HUDEP-2 (cell line): ENCODE measurements around the gene P2RY6.

Source experiments
- DNase-seq, 76 experiments: peaks; one replicate each; lab custom pipeline; 2025; ENCODE audit not compliant: unreplicated experiment in 76 of 76; lab: John Stamatoyannopoulos, UW

The P2RY6 gene

DNA sequence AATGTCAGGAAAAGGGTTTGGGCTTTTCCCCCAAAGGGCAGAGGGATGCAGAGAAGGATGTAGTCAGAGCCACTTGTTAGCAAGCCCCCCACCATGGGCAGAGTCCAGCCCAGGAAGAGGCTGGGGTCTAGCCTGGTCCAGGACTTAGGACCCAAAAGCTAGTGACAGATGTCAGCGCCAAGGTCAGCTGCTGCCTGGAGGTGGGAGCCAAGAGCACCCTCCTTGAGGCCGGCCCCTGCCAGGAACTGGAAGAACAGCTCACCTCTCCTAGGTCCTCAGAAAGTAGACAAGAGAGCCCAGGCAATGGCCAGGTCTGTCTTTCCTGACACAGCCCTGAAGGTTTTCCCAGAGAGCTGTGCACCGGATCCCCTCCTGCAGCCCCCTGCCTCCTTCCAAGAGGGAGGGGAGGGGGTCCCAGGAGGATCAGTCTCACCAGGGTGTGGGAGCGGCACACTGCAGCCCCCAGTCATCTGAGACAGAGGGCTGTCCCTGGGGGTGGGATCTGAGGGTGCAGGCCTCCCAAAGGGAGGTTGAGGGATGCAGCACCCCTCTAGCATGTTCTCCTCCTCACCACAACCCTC, 21.3 kb downstream of the P2RY6 start:
- no peak for DNase-seq

DNA sequence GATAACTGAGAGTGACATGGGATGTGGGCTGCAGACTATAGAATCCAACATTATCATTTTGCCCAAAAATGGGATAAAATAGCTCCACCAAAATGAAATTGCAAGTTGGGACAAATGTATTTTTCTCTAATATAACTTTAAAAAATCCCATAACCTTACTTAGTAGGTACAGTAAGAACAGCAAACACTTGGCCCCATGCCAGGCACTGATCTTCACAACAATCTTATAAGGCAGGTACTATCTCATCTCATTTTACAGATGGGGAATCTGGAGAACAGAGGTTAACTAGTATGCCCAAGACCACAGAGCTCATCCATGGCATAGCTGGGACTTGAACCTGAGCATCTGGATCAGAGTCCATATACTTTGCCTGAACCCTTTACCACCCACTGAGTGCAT, 22.5 kb downstream of the P2RY6 start:
- DNase-seq, result no peak

DNA sequence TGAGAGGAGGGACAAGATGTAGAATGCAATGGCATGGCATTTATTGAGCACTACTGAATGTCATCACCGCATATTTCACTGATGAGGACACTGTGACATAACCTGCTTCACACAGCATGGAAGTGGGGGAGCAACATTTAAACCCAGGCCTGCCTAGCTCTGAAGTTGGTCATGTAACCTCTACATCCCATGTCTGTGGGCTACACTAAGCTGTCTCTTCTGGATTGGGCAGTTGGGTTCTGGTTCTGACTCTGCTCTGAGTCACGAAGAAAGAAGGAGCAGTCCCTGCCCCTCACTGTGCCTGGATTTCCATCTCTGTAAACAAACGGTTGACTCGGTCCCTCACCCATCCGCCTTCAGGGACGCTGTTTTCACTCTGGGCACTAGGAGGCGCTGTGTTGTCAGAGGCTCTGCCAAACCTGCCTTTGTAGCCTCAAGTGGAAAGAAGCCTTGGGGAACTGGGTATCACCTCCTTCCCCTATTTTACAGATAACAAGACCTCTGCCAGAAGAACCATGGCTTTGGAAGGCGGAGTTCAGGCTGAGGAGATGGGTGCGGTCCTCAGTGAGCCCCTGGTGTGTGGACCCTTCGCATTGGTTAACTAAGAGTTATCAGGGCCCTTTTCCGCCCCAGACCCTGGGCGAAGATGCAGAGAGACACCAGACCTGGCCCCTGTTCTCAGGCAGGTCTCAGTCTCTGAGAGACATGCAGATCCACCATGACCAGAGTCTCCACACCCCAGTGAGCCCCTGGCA, 23.3 kb downstream of the P2RY6 start:
- peak in 63 of 76 experiments; percentile 2 to 81 (median 43) for DNase-seq

DNA sequence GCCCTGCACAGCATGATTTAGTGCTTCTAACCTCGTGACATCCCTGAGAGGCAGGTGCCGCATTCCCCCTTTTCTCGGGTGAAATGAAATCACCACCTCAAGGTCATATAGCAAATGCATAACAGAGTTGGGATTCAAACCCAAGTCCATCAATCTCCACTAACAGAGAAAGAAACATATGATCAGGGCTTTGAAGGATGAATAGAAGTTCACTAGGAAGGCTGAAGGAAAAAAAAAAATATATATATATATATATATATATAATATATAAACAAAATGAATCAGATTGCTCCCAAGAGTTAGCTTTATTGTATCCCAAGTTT, 23.8 kb downstream of the P2RY6 start:
- no peak for DNase-seq

DNA sequence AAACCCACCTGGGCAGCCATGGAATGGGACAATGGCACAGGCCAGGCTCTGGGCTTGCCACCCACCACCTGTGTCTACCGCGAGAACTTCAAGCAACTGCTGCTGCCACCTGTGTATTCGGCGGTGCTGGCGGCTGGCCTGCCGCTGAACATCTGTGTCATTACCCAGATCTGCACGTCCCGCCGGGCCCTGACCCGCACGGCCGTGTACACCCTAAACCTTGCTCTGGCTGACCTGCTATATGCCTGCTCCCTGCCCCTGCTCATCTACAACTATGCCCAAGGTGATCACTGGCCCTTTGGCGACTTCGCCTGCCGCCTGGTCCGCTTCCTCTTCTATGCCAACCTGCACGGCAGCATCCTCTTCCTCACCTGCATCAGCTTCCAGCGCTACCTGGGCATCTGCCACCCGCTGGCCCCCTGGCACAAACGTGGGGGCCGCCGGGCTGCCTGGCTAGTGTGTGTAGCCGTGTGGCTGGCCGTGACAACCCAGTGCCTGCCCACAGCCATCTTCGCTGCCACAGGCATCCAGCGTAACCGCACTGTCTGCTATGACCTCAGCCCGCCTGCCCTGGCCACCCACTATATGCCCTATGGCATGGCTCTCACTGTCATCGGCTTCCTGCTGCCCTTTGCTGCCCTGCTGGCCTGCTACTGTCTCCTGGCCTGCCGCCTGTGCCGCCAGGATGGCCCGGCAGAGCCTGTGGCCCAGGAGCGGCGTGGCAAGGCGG, 24.5 kb downstream of the P2RY6 start:
- no peak for DNase-seq

DNA sequence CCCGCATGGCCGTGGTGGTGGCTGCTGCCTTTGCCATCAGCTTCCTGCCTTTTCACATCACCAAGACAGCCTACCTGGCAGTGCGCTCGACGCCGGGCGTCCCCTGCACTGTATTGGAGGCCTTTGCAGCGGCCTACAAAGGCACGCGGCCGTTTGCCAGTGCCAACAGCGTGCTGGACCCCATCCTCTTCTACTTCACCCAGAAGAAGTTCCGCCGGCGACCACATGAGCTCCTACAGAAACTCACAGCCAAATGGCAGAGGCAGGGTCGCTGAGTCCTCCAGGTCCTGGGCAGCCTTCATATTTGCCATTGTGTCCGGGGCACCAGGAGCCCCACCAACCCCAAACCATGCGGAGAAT, 25.1 kb downstream of the P2RY6 start:
- no peak for DNase-seq

DNA sequence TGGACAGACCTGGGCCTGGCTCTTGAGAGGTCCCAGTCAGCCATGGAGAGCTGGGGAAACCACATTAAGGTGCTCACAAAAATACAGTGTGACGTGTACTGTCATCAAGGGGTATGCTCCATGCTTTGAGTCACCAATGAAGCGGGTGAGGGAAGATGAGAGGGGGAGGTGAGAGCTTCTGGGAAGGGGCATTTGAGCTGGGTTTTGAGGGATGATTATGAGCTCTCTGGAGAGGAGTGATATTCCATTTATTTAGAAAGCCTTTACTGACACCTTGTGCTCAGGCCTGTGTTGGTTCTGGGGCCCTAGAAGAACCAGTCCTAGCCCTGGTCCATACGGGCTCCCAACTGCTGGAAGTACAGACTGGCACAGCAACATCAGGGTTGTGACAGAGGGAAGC, 25.6 kb downstream of the P2RY6 start:
- no peak for DNase-seq

DNA sequence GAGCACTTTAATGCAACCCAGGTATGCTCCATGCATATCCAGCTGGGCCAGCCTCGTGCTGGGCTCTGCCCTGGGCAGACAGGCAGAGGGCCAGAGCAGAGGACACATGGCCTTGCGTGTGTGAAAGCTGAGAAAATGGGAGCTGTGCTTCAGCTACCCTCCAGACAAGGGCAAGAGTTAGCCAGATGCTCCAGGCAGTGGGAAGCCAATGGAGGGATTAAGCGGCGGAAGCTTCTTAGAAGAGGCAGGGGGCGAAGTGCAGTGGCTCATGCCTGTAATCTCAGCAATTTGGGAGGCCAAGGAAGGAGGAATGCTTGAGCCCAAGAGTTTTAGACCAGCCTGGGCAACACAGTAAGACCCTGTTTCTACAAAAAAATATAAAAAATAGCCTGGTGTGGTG, 26.1 kb downstream of the P2RY6 start:
- DNase-seq, result no peak

DNA sequence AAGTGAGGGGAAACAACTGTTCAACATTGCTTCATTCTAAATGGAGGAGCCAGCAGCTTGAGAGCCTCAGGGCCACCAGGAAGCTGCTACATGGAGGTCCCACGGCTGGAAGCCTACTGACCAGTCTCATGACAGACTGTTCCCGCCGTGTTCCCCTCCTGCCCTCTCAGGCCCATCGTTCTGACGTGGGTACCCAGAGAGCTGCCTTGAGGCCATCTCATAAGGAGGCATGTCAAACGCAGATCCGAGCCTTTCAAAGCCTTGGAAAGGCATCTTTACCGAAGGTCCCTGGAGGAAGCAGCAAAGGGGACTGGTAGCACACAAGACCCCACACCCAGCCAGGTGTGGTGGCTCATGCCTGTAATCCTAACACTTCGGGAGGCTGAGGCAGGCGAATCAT, 27.6 kb downstream of the P2RY6 start:
- DNase-seq, result no peak

DNA sequence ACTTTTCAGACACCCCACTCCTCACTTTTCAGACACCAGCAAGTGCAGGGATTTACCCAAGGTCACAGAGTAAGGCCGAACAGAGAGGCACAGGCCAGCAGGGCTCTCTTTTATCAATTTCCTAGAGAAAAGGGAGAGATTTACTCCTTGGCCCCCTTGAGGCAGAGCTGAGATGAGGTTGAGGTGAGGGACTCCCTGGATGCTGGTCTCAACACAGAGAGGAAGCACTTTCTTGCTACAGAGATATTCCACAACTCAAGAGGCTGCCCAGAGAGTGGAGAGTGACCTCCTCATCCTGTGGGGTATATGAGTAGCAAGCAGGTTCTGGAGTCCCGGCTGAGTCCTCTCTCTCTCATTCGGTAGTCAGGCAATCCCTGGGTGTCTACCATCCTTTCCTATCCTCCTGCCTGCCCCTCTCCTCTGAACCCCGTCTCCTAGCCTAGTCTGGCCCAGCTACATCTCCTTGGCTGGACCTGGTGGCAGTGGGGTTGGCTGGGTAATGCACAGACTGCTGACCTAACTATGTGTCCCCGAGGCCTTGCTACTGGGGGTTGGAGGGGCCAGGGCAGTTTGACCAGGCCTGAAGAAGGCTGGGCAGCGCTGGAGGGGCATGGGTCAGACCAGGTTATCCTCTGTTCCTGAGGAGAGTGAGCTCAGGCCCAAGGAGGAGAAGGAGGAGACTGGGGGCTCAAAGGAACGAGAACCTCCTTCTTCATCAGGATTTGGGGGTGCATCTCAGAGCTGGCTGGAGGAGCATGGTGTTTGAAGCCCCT, 34.1 kb downstream of the P2RY6 start:
- DNase-seq, result no peak

DNA sequence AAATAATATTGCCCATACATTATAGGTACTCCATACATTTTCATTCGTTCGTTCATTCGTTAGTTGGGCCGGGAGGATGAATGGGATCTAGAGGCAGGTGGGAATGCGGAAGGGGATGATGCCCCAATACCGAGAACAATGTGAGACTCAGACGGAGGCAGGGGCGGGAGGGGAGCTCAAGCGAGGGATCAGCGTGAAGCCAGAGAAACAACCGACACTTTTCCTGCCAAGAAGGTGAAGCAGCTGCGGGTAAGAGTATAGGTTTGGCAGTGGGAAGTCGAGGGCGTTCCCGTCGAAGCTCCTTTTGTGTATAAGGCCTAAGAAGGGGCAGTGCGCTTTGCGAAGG, 34.8 kb downstream of the P2RY6 start:
- DNase-seq, result no peak

DNA sequence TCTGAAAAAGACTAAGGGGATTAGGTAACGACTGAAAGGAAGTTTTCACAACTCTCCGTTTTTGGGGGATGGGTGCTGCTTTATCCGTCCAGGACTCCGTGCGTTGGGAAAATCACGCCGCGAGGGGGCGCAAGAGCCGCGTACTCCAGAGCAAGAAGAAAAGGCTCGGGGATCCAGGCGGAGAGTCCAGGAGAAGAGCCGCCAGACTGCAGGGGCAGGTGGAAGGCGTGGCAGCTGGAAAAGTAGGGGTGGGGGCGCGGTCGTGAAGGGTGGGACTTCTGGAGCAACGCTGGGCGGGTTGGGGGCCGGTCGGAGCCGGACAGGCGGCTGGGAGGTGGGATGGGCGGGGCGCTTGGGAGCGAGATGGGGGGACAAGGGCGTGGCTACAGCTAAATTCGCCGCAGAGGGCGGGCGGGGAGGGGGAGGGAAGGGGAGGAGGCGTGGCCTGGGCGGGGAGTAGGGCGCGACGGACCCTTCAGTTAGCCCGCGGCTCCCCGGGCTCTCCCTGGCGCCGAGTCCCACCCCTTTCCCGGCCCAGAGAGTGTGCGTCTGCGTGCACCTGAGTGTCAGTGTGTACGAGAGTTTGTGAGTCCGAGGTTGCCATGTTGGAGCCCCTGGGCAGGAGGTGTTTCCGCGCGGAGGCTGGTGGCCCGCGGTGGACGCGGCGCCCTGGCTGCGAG, 35.3 kb downstream of the P2RY6 start:
- peak in 73 of 76 experiments; percentile 13 to 87 (median 74) for DNase-seq

DNA sequence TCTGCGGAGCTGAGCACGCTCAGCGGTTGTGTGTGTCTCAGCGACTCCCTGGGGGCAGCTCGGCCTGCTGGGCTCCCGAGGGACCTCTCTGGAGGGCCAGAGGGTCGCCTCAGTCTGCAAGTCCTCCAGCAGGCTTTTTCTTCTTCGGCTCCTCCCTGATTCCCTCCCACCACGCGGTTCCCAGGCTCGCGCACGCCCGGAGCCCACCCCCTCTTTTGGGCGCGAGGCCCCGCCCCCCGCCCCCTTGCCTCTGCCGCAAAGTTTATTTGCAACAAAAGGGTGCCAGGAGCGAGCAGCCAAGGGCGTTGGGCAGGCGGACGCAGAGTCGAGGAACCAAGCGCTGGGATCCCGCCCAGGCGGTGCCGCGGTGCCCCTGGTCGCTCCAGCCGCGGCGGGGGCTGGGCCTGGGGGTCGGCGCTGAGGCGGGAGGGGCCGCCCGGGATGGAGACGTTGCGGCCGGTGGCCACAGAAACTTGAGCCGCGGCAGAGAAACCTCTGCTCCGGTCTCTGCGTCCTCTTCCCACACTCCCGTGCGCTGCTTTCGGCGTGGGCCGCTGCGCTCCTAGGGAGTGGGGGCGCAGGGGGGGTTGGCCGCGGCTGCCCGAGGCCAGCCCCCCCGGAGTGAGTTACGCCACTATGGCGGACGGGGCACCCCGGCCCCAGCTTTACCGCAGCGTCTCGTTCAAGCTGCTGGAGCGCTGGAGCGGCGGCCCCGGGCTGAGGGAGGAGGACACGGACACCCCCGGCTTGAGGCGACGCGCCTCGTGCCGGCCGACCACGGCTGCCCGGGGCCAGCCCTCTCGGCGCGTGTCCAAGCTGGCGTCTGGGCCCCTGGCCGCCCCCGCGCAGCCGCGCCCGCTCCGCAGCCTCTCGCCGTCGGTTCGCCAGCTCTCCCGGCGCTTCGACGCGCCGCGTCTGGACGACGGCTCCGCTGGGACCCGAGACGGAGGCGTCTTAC, 36.1 kb downstream of the P2RY6 start, which contains the start of gene ARHGEF17:
ARHGEF17 (plus strand) TSS at position 274 of the 958 bp plus-strand sequence; CDS start at position 637, 363 bp downstream.
- DNase-seq, result peak in 3 of 76 experiments; percentile 6 to 23 (median 15)

DNA sequence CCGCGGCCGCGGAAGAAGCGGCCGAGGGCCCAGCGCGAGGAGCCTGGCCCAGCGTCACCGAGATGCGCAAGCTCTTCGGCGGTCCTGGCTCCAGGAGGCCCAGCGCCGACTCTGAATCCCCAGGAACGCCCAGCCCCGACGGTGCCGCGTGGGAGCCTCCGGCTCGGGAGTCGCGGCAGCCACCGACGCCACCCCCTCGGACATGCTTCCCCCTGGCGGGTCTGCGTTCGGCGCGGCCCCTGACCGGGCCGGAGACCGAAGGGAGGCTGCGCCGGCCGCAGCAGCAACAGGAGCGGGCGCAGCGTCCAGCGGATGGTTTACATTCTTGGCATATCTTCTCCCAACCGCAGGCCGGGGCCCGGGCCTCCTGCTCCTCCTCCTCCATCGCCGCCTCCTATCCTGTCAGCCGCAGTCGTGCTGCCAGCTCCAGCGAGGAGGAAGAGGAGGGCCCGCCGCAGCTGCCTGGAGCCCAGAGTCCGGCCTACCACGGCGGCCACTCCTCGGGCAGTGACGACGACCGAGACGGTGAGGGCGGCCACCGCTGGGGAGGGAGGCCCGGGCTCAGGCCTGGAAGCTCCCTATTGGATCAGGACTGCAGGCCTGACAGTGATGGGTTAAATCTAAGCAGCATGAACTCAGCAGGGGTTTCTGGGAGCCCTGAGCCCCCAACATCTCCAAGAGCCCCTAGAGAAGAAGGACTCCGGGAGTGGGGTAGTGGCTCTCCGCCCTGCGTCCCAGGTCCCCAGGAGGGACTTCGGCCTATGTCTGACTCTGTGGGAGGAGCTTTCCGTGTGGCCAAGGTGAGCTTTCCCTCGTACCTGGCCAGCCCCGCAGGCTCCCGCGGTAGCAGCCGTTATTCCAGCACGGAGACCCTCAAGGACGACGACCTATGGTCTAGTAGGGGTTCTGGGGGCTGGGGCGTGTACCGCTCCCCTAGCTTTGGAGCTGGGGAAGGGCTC, 37.1 kb downstream of the P2RY6 start:
- DNase-seq, result peak in 7 of 76 experiments; percentile 4 to 33 (median 14)

DNA sequence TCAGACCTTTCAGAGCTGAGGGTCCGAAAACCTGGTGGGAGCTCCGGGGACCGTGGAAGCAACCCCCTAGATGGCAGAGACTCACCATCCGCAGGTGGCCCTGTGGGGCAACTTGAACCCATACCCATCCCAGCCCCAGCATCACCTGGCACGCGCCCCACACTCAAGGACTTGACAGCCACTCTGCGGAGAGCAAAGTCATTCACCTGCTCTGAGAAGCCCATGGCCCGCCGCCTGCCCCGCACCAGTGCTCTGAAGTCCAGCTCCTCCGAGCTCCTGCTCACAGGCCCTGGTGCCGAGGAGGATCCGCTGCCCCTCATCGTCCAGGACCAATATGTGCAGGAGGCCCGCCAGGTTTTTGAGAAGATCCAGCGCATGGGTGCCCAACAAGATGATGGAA, 37.9 kb downstream of the P2RY6 start:
- no peak for DNase-seq

DNA sequence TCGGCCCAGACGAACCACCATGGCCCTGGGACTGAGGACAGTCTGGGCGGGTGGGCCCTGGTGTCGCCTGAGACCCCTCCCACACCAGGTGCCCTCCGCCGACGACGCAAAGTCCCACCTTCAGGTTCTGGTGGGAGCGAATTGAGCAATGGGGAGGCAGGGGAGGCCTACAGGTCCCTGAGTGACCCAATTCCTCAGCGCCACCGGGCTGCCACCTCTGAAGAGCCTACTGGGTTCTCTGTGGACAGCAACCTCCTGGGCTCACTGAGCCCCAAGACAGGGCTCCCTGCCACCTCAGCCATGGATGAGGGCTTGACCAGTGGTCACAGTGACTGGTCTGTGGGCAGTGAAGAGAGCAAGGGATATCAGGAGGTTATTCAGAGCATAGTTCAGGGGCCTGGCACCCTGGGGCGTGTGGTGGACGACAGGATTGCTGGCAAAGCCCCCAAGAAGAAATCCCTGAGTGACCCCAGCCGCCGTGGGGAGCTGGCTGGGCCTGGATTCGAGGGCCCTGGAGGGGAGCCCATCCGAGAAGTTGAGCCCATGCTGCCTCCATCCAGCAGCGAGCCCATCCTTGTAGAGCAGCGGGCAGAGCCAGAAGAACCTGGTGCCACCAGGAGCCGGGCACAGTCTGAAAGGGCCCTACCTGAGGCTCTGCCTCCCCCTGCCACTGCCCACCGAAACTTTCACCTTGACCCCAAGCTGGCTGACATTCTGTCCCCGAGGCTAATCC, 38.7 kb downstream of the P2RY6 start:
- DNase-seq, result no peak

DNA sequence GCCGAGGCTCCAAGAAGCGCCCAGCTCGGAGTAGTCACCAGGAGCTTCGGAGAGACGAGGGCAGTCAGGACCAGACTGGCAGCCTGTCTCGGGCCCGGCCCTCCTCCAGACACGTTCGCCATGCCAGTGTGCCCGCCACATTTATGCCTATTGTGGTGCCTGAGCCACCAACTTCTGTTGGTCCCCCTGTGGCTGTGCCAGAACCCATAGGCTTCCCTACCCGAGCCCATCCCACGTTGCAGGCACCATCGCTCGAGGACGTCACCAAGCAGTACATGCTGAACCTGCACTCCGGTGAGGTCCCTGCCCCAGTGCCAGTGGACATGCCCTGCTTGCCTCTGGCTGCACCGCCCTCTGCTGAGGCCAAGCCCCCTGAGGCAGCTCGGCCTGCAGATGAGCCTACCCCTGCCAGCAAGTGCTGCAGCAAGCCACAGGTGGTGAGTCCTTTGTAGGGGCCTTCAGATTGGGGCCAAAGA, 39.3 kb downstream of the P2RY6 start:
- DNase-seq, result no peak

DNA sequence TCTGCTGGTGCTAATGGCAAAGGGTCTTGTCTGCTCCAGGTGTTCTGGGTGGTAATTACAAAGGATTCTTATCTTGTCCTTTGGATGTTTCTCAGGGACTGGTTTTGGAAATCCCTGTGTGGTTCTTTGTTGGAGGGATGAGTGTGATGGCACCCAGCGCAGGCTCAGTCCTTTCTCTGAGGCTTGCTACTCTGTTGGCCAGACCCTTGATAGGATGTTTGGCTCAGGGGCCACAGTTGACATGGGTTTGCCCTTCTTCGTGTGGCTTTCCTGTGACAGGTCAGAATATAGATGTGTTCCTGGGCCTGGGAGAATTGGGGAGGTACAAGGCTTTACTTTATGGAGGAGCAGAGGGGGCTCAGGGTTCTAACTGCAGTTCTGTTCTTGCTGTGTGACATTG, 39.9 kb downstream of the P2RY6 start:
- no peak for DNase-seq
